Superior temporal gyrus (tissue), 1 donor: ENCODE measurements around the gene ZGLP1.
"Not testable (repeated sequence)": the region's sequence is repeated elsewhere in the genome, so short reads cannot be mapped to it uniquely, and the experiment has no call there.

Source experiments
- DNase-seq: peaks from one replicate; pipeline ENCODE4 v3.0.0-alpha.2; 2016; ENCODE audit errors: extremely low spot score

Gene ZGLP1

GRCh38 chr19:10293637-10294367 lies 15.8 kb downstream of the ZGLP1 start:
- DNase-seq = no peak

GRCh38 chr19:10292789-10293636 lies 16.6 kb downstream of the ZGLP1 start:
- DNase-seq = no peak

GRCh38 chr19:10292206-10292788 lies 17.3 kb downstream of the ZGLP1 start:
- DNase-seq = no peak

GRCh38 chr19:10291554-10292205 lies 17.9 kb downstream of the ZGLP1 start:
- no peak for DNase-seq

- no peak for DNase-seq
Observed at GRCh38 chr19:10290876-10291553, 18.6 kb downstream of the ZGLP1 start.

GRCh38 chr19:10290357-10290875 lies 19.2 kb downstream of the ZGLP1 start:
- DNase-seq = no peak

- DNase-seq = no peak
Observed at GRCh38 chr19:10289836-10290356, 19.7 kb downstream of the ZGLP1 start, which contains the start of gene ICAM5. Gene ICAM5 (plus strand): TSS chr19:10289952. CDS start chr19:10290044, 92 bp downstream.

GRCh38 chr19:10289167-10289835 lies 20.3 kb downstream of the ZGLP1 start:
- peak; percentile 36 for DNase-seq

- DNase-seq = no peak
Observed at GRCh38 chr19:10288662-10289166, 20.9 kb downstream of the ZGLP1 start.

GRCh38 chr19:10286803-10287737 lies 22.5 kb downstream of the ZGLP1 start, which contains the start of gene ICAM4:
Gene ICAM4 (plus strand): TSS chr19:10286955. CDS start chr19:10287013, 58 bp downstream.
- DNase-seq = no peak

- no peak for DNase-seq
Observed at GRCh38 chr19:10285393-10285792, 24.2 kb downstream of the ZGLP1 start.

- DNase-seq = no peak
Observed at GRCh38 chr19:10284960-10285278, 24.7 kb downstream of the ZGLP1 start.

GRCh38 chr19:10284065-10284959 lies 25.3 kb downstream of the ZGLP1 start:
- DNase-seq = no peak

GRCh38 chr19:10283301-10284064 lies 26.1 kb downstream of the ZGLP1 start:
- no peak for DNase-seq

- DNase-seq = not testable (repeated sequence)
Observed at GRCh38 chr19:10282043-10282442, 27.6 kb downstream of the ZGLP1 start.

- DNase-seq = no peak
Observed at GRCh38 chr19:10279737-10280442, 29.7 kb downstream of the ZGLP1 start.

- DNase-seq = no peak
Observed at GRCh38 chr19:10278935-10279334, 30.7 kb downstream of the ZGLP1 start.
